Measurements from ENCODE around the gene IKBKE.
A peak's percentile ranks its signal among the peaks of the same experiment; 100 is the strongest.
"Not testable (repeated sequence)": the region's sequence is repeated elsewhere in the genome, so short reads cannot be mapped to it uniquely, and the experiment has no call there.

IKBKE gene

GRCh38 chr1:206477110-206477509, 6.8 kb downstream of the IKBKE start:
- DNase-seq: no peak

- peak in 1 of 3 experiments; percentile 27 for DNase-seq
Measured at GRCh38 chr1:206477581-206478380, 7.5 kb downstream of the IKBKE start.

- no peak for DNase-seq
Measured at GRCh38 chr1:206478746-206479145, 8.5 kb downstream of the IKBKE start.

GRCh38 chr1:206479183-206480125, 9.2 kb downstream of the IKBKE start:
- peak; percentile 66 to 91 (median 89) for DNase-seq

- DNase-seq: no peak
Measured at GRCh38 chr1:206480211-206480610, 9.9 kb downstream of the IKBKE start.

GRCh38 chr1:206482611-206483010, 12.3 kb downstream of the IKBKE start:
- peak; percentile 24 to 77 (median 28) for DNase-seq

- not testable (repeated sequence) for DNase-seq
Measured at GRCh38 chr1:206483864-206484263, 13.6 kb downstream of the IKBKE start.

GRCh38 chr1:206484901-206485300, 14.6 kb downstream of the IKBKE start:
- DNase-seq: no peak

- DNase-seq: no peak
Measured at GRCh38 chr1:206486995-206487788, 16.9 kb downstream of the IKBKE start.

- DNase-seq: no peak
Measured at GRCh38 chr1:206487970-206488369, 17.7 kb downstream of the IKBKE start.

- no peak for DNase-seq
Measured at GRCh38 chr1:206488466-206488865, 18.2 kb downstream of the IKBKE start.

GRCh38 chr1:206489980-206490770, 19.9 kb downstream of the IKBKE start:
- DNase-seq: peak; percentile 67 to 95 (median 87)

- DNase-seq: no peak
Measured at GRCh38 chr1:206490771-206491405, 20.6 kb downstream of the IKBKE start.

GRCh38 chr1:206491616-206492015, 21.3 kb downstream of the IKBKE start:
- no peak for DNase-seq

GRCh38 chr1:206492589-206492988, 22.3 kb downstream of the IKBKE start:
- no peak for DNase-seq

- DNase-seq: peak in 1 of 3 experiments; percentile 13
Measured at GRCh38 chr1:206493279-206493678, 23.0 kb downstream of the IKBKE start.

- peak in 1 of 3 experiments; percentile 11 for DNase-seq
Measured at GRCh38 chr1:206495011-206495461, 24.8 kb downstream of the IKBKE start.

GRCh38 chr1:206495493-206496046, 25.3 kb downstream of the IKBKE start:
- DNase-seq: no peak

GRCh38 chr1:206496131-206496793, 26.0 kb downstream of the IKBKE start:
- no peak for DNase-seq

- no peak for DNase-seq
Measured at GRCh38 chr1:206497363-206497762, 27.1 kb downstream of the IKBKE start.

Data from NCI-H1417 (cell line).